ENCODE measurements around the gene BRD1. TPM values are rescaled to one million over a fixed set of nuclear protein-coding genes. Genes with fewer than 3 reads are reported as not detected.
A peak's percentile ranks its signal among the peaks of the same experiment; 100 is the strongest.

BRD1 gene
- total RNA-seq, 4 donors from 2014 or later, result 15.6 to 25.2 (median 18.1) TPM

GRCh38 chr22:49787861-49788260 lies 39.8 kb downstream of the BRD1 start:
- no peak overlapping the region for H3K4me3 ChIP-seq
- DNase-seq (no peak), ATAC-seq (no peak)
- in situ Hi-C loops (cut with MboI; ENCODE audit: low sequenced_read_pairs in 4 of 4) (loop anchor here in 1 of 4 donors (25.0 kb wide), 1 partner anchor 99 kb away; no protein-coding TSS in a partner anchor), intact Hi-C loops (cut with DNase I; ENCODE audit: low total_unique reads) (loop anchor here (2.0 to 10.0 kb wide), 3 partner anchors 65 to 397 kb away; partner anchors contain the start of genes ALG12, CRELD2, TRABD and ZBED4)
- no peaks in the 10 kb centered on the region for H3K27me3 ChIP-seq
- H3K27ac ChIP-seq, result peak overlapping the region; percentile 69 to 83 (median 79)
- H3K4me1 ChIP-seq, result peaks cover 70 to 81% of the 10 kb centered on the region in 2 donors
- no peak for TF ChIP-seq POLR2A (IDR thresholded peaks at IDR 0.05)
- no peak for TF ChIP-seq CTCF (IDR thresholded peaks at IDR 0.05 in 4 of 5, conservative IDR thresholded peaks at IDR 0.05 in 1 of 5)
- H3K9me3 ChIP-seq, result no peaks in the 10 kb centered on the region
- H3K36me3 ChIP-seq, result peaks cover 0 to 30% of the 10 kb centered on the region in 2 donors

- TF ChIP-seq CTCF (IDR thresholded peaks at IDR 0.05 in 4 of 5, conservative IDR thresholded peaks at IDR 0.05 in 1 of 5), result no peak
- TF ChIP-seq POLR2A (IDR thresholded peaks at IDR 0.05), result no peak
- no peaks in the 10 kb centered on the region for H3K27me3 ChIP-seq
- intact Hi-C loops (cut with DNase I; ENCODE audit: low total_unique reads), result loop anchor here (5.0 to 10.0 kb wide), 2 partner anchors 130 to 398 kb away; partner anchors contain the start of genes ALG12, CRELD2 and TRABD
- in situ Hi-C loops (cut with MboI; ENCODE audit: low sequenced_read_pairs in 4 of 4), result loop anchor here in 1 of 4 donors (25.0 kb wide), 1 partner anchor 100 kb away; no protein-coding TSS in a partner anchor
- peaks cover 65 to 74% of the 10 kb centered on the region in 2 donors for H3K4me1 ChIP-seq
- ATAC-seq, result no peak
- no peaks in the 10 kb centered on the region for H3K9me3 ChIP-seq
- H3K4me3 ChIP-seq, result no peak overlapping the region
- H3K36me3 ChIP-seq, result peaks cover 0 to 27% of the 10 kb centered on the region in 2 donors
- peak overlapping the region; percentile 53 to 83 (median 76) for H3K27ac ChIP-seq
- DNase-seq, result no peak
These were observed 40.5 kb downstream of the BRD1 start for GRCh38 chr22:49786976-49787706.

- H3K27ac ChIP-seq, result peak overlapping the region; percentile 53 to 83 (median 76)
- in situ Hi-C loops (cut with MboI; ENCODE audit: low sequenced_read_pairs in 4 of 4) (loop anchor here in 1 of 4 donors (25.0 kb wide), 1 partner anchor 101 kb away; no protein-coding TSS in a partner anchor), intact Hi-C loops (cut with DNase I; ENCODE audit: low total_unique reads) (loop anchor here (5.0 to 10.0 kb wide), 2 partner anchors 131 to 399 kb away; partner anchors contain the start of genes ALG12, CRELD2 and TRABD)
- ATAC-seq (peak; percentile 76 to 87), DNase-seq (peak; percentile 63 to 83)
- no peaks in the 10 kb centered on the region for H3K27me3 ChIP-seq
- H3K4me3 ChIP-seq, result no peak overlapping the region
- no peaks in the 10 kb centered on the region for H3K9me3 ChIP-seq
- TF ChIP-seq CTCF (IDR thresholded peaks at IDR 0.05 in 4 of 5, conservative IDR thresholded peaks at IDR 0.05 in 1 of 5) (no peak), POLR2A (IDR thresholded peaks at IDR 0.05) (peak in 1 of 2 donors; percentile 22)
- peaks cover 0 to 32% of the 10 kb centered on the region in 2 donors for H3K36me3 ChIP-seq
- H3K4me1 ChIP-seq, result peaks cover 55 to 63% of the 10 kb centered on the region in 2 donors
These were observed 41.7 kb downstream of the BRD1 start for GRCh38 chr22:49785841-49786471.

GRCh38 chr22:49785046-49785521 lies 42.6 kb downstream of the BRD1 start:
- no peaks in the 10 kb centered on the region for H3K27me3 ChIP-seq
- TF ChIP-seq POLR2A (IDR thresholded peaks at IDR 0.05), result no peak
- TF ChIP-seq CTCF (IDR thresholded peaks at IDR 0.05 in 4 of 5, conservative IDR thresholded peaks at IDR 0.05 in 1 of 5), result no peak
- intact Hi-C loops (cut with DNase I; ENCODE audit: low total_unique reads) (loop anchor here (5.0 to 10.0 kb wide), 2 partner anchors 132 to 400 kb away; partner anchors contain the start of genes ALG12, CRELD2 and TRABD), in situ Hi-C loops (cut with MboI; ENCODE audit: low sequenced_read_pairs in 4 of 4) (loop anchor here in 1 of 4 donors (25.0 kb wide), 1 partner anchor 102 kb away; no protein-coding TSS in a partner anchor)
- H3K4me3 ChIP-seq, result no peak overlapping the region
- peaks cover 55 to 63% of the 10 kb centered on the region in 2 donors for H3K4me1 ChIP-seq
- H3K27ac ChIP-seq, result peak overlapping the region; percentile 53 to 83 (median 76)
- H3K36me3 ChIP-seq, result peaks cover 0 to 32% of the 10 kb centered on the region in 2 donors
- H3K9me3 ChIP-seq, result no peaks in the 10 kb centered on the region
- DNase-seq, result no peak
- ATAC-seq, result no peak

All from gastrocnemius medialis (tissue), 4 donors.